ENCODE measurements around the gene NOL12.

Gene NOL12

DNA sequence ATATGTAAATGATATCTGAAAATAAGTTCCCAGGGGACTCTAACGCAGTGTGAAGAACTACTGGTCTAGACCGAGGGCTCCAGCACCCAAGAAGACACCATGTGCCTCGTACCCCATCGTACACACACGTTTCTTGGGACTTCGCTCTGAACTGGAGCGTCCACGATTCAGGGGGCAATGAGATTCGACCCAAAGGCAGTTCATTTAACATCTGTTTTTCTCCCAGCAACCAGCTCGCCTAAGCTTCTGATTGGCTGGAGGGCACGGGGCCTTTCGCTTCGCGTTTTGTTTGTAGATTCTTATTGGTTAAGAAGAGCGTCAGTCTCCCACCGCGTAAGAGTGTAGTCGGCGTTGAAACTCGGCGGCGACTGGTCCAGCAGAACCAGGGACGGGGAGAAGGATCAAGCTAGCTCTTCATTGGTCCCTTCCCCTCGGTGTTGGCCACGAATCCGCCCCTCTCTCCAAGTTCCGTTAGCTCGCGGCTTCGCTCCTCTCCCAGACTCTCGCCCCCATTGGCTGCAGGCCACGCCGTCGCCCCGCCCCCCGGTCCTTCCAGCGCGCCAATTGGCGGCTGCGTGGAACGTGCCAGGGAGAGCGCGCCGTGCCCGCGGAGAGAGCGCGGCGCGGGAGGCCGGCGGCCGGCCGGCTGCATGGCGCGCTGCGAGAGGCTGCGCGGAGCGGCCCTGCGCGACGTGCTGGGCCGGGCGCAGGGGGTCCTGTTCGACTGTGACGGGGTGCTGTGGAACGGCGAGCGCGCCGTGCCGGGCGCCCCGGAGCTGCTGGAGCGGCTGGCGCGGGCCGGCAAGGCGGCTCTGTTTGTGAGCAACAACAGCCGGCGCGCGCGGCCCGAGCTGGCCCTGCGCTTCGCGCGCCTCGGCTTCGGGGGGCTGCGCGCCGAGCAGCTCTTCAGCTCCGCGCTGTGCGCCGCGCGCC, 27.7 kb upstream of the NOL12 start, which contains the start of gene PDXP:
TSS of gene PDXP (plus strand) at position 591 of the 933 bp plus-strand sequence. CDS start at position 651, 60 bp downstream.
- H3K9me2 ChIP-seq (ENCODE audit: low read depth, low read length) = no peaks in the 10 kb centered on the region
- H3K9me3 ChIP-seq (ENCODE audit: low read length) = no peaks in the 10 kb centered on the region
- H3K4me3 ChIP-seq (ENCODE audit: low read depth, low read length, poor library complexity, severe bottlenecking) = peak within 1 kb of the TSS; percentile 82
- H3K27ac ChIP-seq (ENCODE audit: low read depth, low read length, poor library complexity, severe bottlenecking) = peak within 1 kb of the TSS; percentile 91
- no peak within 1 kb of the TSS for H2AFZ ChIP-seq (ENCODE audit: low read length)
- peak within 1 kb of the TSS; percentile 87 for H3K9ac ChIP-seq (ENCODE audit: low read length)
- no peaks in the 10 kb centered on the region for H4K20me1 ChIP-seq (ENCODE audit: insufficient read depth, low read length)
- H3K36me3 ChIP-seq (ENCODE audit: insufficient read depth, low read length) = peaks cover 31% of the 10 kb centered on the region; the same call in 1 of the 2 replicates
- no peaks in the 10 kb centered on the region for H3F3A ChIP-seq (ENCODE audit: insufficient read depth, low read length)
- no peak for TF ChIP-seq EZH2 (IDR thresholded peaks at IDR 0.05; ENCODE audit: borderline replicate concordance, low read length)
- no peaks in the 10 kb centered on the region for H3K27me3 ChIP-seq (ENCODE audit: insufficient read depth, low read length)
- H3K79me2 ChIP-seq (ENCODE audit: insufficient read depth, low read length) = peaks cover 39% of the 10 kb centered on the region
- peak within 1 kb of the TSS; percentile 93 for H3K4me2 ChIP-seq (ENCODE audit: low read length)
- peaks cover 42% of the 10 kb centered on the region for H3K4me1 ChIP-seq (ENCODE audit: insufficient read depth, low read length, severe bottlenecking)

DNA sequence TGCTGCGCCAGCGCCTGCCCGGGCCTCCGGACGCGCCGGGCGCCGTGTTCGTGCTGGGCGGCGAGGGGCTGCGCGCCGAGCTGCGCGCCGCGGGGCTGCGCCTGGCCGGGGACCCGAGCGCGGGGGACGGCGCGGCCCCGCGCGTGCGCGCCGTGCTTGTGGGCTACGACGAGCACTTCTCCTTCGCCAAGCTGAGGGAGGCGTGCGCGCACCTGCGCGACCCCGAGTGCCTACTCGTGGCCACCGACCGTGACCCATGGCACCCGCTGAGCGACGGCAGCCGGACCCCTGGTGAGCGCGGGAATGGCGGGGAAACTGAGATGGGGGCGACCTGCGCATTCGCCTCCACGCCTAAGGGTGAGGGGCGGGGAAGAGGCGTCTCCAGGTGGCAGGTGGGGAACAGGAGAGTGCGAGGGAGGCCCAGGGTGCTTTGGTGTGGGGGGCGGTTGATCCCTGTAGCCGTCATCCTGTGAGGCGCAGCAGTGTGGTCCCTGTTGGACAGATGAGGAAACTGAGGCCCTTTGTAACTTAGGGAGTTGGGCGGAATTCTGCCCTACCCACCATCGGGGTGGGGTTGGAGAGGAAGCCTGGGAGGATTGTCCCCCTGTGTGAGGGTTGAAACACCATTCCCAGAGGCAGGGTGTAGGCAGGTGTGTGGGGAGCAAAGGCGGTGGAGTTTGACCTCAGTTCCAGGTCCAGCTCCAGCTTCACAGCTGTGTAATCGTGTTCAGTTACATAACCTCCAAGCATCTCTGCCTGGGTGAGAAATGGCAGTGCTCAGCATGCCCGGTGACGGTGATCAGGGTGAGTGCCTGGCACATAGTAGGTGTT, 26.9 kb upstream of the NOL12 start:
- H3K79me2 ChIP-seq (ENCODE audit: insufficient read depth, low read length) = peaks cover 46% of the 10 kb centered on the region
- H2AFZ ChIP-seq (ENCODE audit: low read length) = no peak overlapping the region

GRCh38 chr22:37659897-37660708, 26.0 kb upstream of the NOL12 start:
- peak overlapping the region; percentile 84 for H3K27ac ChIP-seq (ENCODE audit: low read depth, low read length, poor library complexity, severe bottlenecking)
- H3F3A ChIP-seq (ENCODE audit: insufficient read depth, low read length) = no peaks in the 10 kb centered on the region
- peak overlapping the region; percentile 89 for H3K4me2 ChIP-seq (ENCODE audit: low read length)
- no peaks in the 10 kb centered on the region for H3K9me2 ChIP-seq (ENCODE audit: low read depth, low read length)
- no peaks in the 10 kb centered on the region for H3K9me3 ChIP-seq (ENCODE audit: low read length)
- peak overlapping the region; percentile 87 for H3K9ac ChIP-seq (ENCODE audit: low read length)
- H4K20me1 ChIP-seq (ENCODE audit: insufficient read depth, low read length) = no peaks in the 10 kb centered on the region
- peak overlapping the region; percentile 82 for H3K4me3 ChIP-seq (ENCODE audit: low read depth, low read length, poor library complexity, severe bottlenecking)
- TF ChIP-seq CTCF (IDR thresholded peaks at IDR 0.05; ENCODE audit: low read length) = no peak
- TF ChIP-seq EZH2 (IDR thresholded peaks at IDR 0.05; ENCODE audit: borderline replicate concordance, low read length) = no peak
- H3K27me3 ChIP-seq (ENCODE audit: insufficient read depth, low read length) = no peaks in the 10 kb centered on the region
- peaks cover 42% of the 10 kb centered on the region for H3K36me3 ChIP-seq (ENCODE audit: insufficient read depth, low read length)
- no peak overlapping the region for H2AFZ ChIP-seq (ENCODE audit: low read length)
- H3K79me2 ChIP-seq (ENCODE audit: insufficient read depth, low read length) = peaks cover 53% of the 10 kb centered on the region
- peaks cover 46% of the 10 kb centered on the region for H3K4me1 ChIP-seq (ENCODE audit: insufficient read depth, low read length, severe bottlenecking)

More for the DNA sequence above, 26.9 kb upstream of the NOL12 start:
- H3F3A ChIP-seq (ENCODE audit: insufficient read depth, low read length) = no peaks in the 10 kb centered on the region
- no peaks in the 10 kb centered on the region for H4K20me1 ChIP-seq (ENCODE audit: insufficient read depth, low read length)
- H3K4me3 ChIP-seq (ENCODE audit: low read depth, low read length, poor library complexity, severe bottlenecking) = peak overlapping the region; percentile 82
- peak overlapping the region; percentile 89 for H3K4me2 ChIP-seq (ENCODE audit: low read length)
- H3K9me3 ChIP-seq (ENCODE audit: low read length) = no peaks in the 10 kb centered on the region
- peaks cover 46% of the 10 kb centered on the region for H3K4me1 ChIP-seq (ENCODE audit: insufficient read depth, low read length, severe bottlenecking)
- H3K36me3 ChIP-seq (ENCODE audit: insufficient read depth, low read length) = peaks cover 33% of the 10 kb centered on the region; the same call in 1 of the 2 replicates
- H3K27me3 ChIP-seq (ENCODE audit: insufficient read depth, low read length) = no peaks in the 10 kb centered on the region
- peak overlapping the region; percentile 87 for H3K9ac ChIP-seq (ENCODE audit: low read length)
- peak overlapping the region; percentile 84 for H3K27ac ChIP-seq (ENCODE audit: low read depth, low read length, poor library complexity, severe bottlenecking)
- H3K9me2 ChIP-seq (ENCODE audit: low read depth, low read length) = no peaks in the 10 kb centered on the region
- TF ChIP-seq EZH2 (IDR thresholded peaks at IDR 0.05; ENCODE audit: borderline replicate concordance, low read length) (no peak), CTCF (IDR thresholded peaks at IDR 0.05; ENCODE audit: low read length) (no peak)
